ENCODE data around the gene GMPPA.

Gene GMPPA

DNA sequence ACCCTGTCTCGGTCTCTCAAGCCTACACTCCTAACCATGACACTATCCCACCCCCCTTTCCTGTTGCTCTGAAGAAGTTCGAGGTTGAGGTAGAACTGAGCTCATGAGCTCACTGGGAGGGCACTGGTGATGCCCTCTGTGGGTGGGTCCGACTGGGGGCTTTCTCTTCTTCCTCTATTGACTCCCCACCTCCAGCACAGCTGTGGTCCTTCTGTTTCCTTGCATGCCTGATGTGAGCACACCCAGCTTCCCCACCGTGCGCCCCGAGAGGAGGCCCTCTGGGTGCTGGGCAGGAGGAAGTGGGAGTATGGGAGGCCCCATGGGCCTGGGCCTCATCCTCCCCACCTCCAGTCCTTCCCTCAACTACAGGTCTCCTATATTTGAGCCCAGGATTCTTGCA, 43.1 kb upstream of the GMPPA start:
- H3K4me3 ChIP-seq (replicated peaks; ENCODE audit: low read depth, low read length), result no peak overlapping the region
- DNase-seq (ENCODE audit: extremely low read depth, low read depth), result no peak
- TF ChIP-seq, protein P1, sequence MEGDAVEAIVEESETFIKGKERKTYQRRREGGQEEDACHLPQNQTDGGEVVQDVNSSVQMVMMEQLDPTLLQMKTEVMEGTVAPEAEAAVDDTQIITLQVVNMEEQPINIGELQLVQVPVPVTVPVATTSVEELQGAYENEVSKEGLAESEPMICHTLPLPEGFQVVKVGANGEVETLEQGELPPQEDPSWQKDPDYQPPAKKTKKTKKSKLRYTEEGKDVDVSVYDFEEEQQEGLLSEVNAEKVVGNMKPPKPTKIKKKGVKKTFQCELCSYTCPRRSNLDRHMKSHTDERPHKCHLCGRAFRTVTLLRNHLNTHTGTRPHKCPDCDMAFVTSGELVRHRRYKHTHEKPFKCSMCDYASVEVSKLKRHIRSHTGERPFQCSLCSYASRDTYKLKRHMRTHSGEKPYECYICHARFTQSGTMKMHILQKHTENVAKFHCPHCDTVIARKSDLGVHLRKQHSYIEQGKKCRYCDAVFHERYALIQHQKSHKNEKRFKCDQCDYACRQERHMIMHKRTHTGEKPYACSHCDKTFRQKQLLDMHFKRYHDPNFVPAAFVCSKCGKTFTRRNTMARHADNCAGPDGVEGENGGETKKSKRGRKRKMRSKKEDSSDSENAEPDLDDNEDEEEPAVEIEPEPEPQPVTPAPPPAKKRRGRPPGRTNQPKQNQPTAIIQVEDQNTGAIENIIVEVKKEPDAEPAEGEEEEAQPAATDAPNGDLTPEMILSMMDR (IDR thresholded peaks at IDR 0.05; ENCODE audit: low read depth, low read length, missing control alignments), result no peak

DNA sequence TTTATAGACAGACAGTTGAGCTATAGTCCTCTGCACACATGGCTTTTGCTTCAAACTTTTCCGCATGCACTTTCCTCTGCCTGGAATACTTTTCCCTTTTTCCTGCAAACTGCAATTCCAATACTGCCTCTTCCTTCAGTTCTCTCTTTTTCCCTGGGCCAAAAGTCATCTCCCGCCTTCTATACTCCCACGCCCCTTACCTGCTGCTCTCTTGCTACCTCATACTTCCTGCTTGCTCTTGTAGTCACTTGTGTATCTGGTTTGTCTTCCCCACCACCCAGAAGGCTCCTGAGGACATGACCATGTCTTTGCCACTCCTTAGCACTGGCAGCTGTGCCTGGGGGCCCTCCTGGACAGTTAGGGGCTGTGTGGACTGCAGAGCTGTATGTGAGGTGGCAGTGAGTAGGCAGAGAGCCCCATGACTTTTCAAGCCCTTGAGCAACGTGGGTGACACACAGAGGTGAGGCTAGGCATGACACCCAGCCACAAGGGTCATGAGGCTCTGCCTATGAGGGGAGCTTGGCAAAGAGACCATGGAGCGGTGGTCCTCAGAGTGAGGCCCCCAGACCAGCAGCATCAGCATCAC, 40.8 kb upstream of the GMPPA start:
- TF ChIP-seq, protein P1 (IDR thresholded peaks at IDR 0.05; ENCODE audit: low read depth, low read length, missing control alignments), result no peak
- DNase-seq (ENCODE audit: extremely low read depth, low read depth), result no peak
- H3K4me3 ChIP-seq (replicated peaks; ENCODE audit: low read depth, low read length), result no peak overlapping the region

DNA sequence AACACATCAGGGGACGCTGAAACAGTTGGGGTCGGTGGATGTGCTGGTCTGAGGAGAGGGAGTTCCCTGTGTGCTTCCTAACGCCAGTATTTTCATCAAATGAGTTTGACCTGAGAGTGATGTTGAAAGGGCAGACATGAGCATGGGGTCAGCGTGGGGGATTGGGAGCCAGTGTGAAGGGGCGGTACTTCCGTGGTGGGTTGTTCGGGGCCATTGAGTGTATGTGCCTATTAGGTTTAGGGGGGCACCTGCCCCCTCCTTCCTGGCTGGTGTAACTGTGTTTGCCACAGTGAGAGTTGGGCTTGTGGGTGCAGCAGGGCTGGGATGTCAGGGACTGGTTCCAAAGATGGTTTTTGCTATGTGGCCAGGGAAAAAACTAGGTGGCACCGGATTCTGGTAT, 39.7 kb upstream of the GMPPA start:
- TF ChIP-seq, protein P1 (IDR thresholded peaks at IDR 0.05; ENCODE audit: low read depth, low read length, missing control alignments), result no peak
- no peak overlapping the region for H3K4me3 ChIP-seq (replicated peaks; ENCODE audit: low read depth, low read length)
- no peak for DNase-seq (ENCODE audit: extremely low read depth, low read depth)

DNA sequence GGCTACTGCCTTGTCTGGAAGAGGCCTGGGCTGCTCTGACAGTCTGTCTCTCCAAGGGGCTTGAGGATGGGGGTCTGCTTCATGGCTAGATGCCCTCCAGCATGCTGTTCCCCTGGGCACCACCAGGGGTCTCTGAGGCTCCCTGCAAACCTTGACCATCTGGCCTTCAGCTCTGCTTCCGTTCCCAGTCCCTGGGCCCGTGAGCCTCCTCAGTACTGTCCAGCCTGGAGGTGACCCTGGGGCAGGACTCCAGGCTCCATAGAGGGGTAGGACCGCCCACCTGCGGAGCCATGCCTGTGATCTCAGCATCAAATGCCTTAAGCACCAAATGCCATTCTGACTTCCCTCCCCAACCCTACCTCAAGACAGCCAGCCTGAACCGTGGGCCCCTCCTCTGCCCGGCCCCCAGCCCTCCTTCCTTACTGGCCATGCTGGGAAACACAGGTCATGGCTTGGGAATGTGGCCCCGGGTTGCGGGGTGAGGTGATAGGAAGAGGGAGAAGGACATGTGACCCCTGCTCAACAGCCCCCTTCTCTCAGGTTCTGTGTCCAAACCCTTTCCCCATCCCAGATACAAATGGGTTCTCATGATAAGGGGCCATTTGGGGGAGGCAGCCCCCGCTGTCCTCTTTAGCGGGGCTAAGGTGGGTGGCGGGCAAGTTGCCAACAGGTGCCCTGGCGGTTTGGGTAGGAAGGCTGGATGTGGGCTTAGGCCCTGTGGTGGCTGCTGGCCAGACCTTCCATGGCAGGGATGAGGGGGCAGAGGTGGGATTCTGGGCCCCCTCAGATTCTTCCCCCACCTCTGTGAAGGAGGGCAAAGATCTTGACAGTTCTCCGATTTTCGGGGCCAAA, 39.0 kb upstream of the GMPPA start:
- TF ChIP-seq, protein P1 (IDR thresholded peaks at IDR 0.05; ENCODE audit: low read depth, low read length, missing control alignments), result peak; percentile 90
- H3K4me3 ChIP-seq (replicated peaks; ENCODE audit: low read depth, low read length), result no peak overlapping the region
- peak; percentile 24 for DNase-seq (ENCODE audit: extremely low read depth, low read depth)

DNA sequence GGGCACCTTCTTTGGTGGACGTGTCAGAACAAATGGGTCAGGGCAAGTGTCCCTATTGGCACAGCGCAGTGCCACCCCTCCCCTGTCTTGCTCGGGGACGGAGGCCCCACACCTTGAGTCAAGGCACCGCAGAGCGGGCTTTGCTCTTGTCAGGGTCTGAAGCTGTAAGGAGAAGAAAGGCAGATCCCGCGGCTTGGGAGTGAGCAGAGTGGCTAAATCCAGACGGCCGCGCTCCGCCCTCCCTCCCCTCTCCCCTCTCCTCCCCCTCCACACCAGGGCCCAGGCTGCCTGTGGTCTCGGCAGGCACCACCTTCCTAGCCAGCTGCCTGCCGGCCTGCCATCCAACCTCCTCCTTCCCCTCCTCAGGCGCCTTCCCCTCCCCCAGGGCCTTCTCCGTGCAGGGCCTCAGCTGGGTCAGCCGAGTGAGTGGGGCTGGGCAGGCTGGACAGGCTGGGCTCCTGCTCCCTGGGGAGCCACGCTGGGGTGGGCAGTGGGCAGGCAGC, 38.2 kb upstream of the GMPPA start:
- DNase-seq (ENCODE audit: extremely low read depth, low read depth), result no peak
- TF ChIP-seq, protein P1 (IDR thresholded peaks at IDR 0.05; ENCODE audit: low read depth, low read length, missing control alignments), result no peak
- no peak overlapping the region for H3K4me3 ChIP-seq (replicated peaks; ENCODE audit: low read depth, low read length)

DNA sequence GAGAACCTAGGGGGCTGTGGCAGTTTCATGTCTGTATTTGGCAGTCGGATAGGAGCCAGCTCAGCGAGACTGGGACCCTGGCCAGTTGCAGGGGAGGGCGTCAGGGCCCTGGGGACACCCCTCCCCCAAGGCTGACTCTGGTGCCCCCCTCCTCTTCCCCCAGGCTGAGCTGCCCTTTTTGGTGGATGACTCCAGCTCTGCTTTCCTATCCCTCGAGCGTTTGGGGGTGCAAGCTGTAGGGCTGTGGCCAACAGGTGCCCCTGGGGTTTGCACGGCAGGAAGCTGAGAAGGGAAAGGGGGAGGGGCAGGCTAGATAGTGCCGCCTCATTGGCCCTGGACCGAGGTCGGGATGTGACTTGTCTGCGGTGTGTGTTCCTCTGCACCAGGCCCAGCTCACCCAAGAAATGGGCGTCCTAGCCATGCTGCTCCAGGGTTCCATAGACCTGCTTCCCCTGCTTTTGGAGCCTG, 37.6 kb upstream of the GMPPA start:
- TF ChIP-seq, protein P1 (IDR thresholded peaks at IDR 0.05; ENCODE audit: low read depth, low read length, missing control alignments), result no peak
- no peak for DNase-seq (ENCODE audit: extremely low read depth, low read depth)
- H3K4me3 ChIP-seq (replicated peaks; ENCODE audit: low read depth, low read length), result no peak overlapping the region
